ELF-1 (cell line): Measurements from ENCODE around the gene ID2.
A peak's percentile ranks its signal among the peaks of the same experiment; 100 is the strongest.
"Not testable (repeated sequence)": the region's sequence is repeated elsewhere in the genome, so short reads cannot be mapped to it uniquely, and the experiment has no call there.

ENCODE experiments used
- DNase-seq: peaks from one replicate; pipeline ENCODE4 v3.0.0-alpha.2; 2016; ENCODE audit warnings: low read depth, low spot score

Gene ID2

GRCh38 chr2:8684878-8685696 lies 3.2 kb downstream of the ID2 start:
- peak; percentile 92 for DNase-seq

GRCh38 chr2:8685697-8686358 lies 4.0 kb downstream of the ID2 start:
- DNase-seq: peak; percentile 85

- no peak for DNase-seq
These were observed 10.1 kb downstream of the ID2 start for GRCh38 chr2:8691859-8692437.

- DNase-seq: no peak
These were observed 10.9 kb downstream of the ID2 start for GRCh38 chr2:8692783-8693156.

GRCh38 chr2:8693157-8693821 lies 11.4 kb downstream of the ID2 start:
- peak; percentile 80 for DNase-seq

- no peak for DNase-seq
These were observed 12.9 kb downstream of the ID2 start for GRCh38 chr2:8694737-8695136.

- no peak for DNase-seq
These were observed 15.3 kb downstream of the ID2 start for GRCh38 chr2:8697190-8697589.

GRCh38 chr2:8699839-8700238 lies 18.0 kb downstream of the ID2 start:
- no peak for DNase-seq

- DNase-seq: no peak
These were observed 20.0 kb downstream of the ID2 start for GRCh38 chr2:8701681-8702379.

GRCh38 chr2:8704906-8705305 lies 23.1 kb downstream of the ID2 start:
- DNase-seq: no peak

- DNase-seq: no peak
These were observed 27.8 kb downstream of the ID2 start for GRCh38 chr2:8709611-8710010.

- DNase-seq: no peak
These were observed 29.1 kb downstream of the ID2 start for GRCh38 chr2:8710951-8711350.

GRCh38 chr2:8714283-8714682 lies 32.4 kb downstream of the ID2 start:
- DNase-seq: no peak

- DNase-seq: no peak
These were observed 33.1 kb downstream of the ID2 start for GRCh38 chr2:8714971-8715370.

- no peak for DNase-seq
These were observed 37.7 kb downstream of the ID2 start for GRCh38 chr2:8719528-8719927.

- DNase-seq: no peak
These were observed 38.9 kb downstream of the ID2 start for GRCh38 chr2:8720741-8721140.

- DNase-seq: no peak
These were observed 39.6 kb downstream of the ID2 start for GRCh38 chr2:8721410-8721809.

- DNase-seq: no peak
These were observed 41.1 kb downstream of the ID2 start for GRCh38 chr2:8722986-8723385.

- no peak for DNase-seq
These were observed 44.0 kb downstream of the ID2 start for GRCh38 chr2:8725838-8726237.

- no peak for DNase-seq
These were observed 46.6 kb downstream of the ID2 start for GRCh38 chr2:8728305-8729015.

- DNase-seq: not testable (repeated sequence)
These were observed 47.2 kb downstream of the ID2 start for GRCh38 chr2:8729101-8729500.
